Endothelial cell of umbilical vein (primary cell): ENCODE measurements around the gene ORAI3. TPM values are rescaled to one million over a fixed set of nuclear protein-coding genes. Genes with fewer than 3 reads are reported as not detected.

Experiments
- BruUV-seq: library from RNA; stranded (reverse); fragments of 400-500 nt; replicated peaks from 2 replicates; lab custom pipeline; 2021; lab: Mats Ljungman, UMichigan
- CTCF ChIA-PET: fragments of 300-600, 350-600 bp; sonication (Branson Sonifier 250); formaldehyde crosslinking; loops from one replicate; lab custom pipeline; 2021; ENCODE audit warnings: antibody characterized with exemption, inconsistent platforms; lab: Charles Lee
- POLR2A ChIA-PET: fragments of 300-600, 350-600 bp; sonication (Branson Sonifier 250); formaldehyde crosslinking; loops from one replicate; lab custom pipeline; 2021; ENCODE audit warnings: antibody characterized with exemption, inconsistent platforms; lab: Charles Lee
- DNase-seq: peaks from one replicate; pipeline ENCODE4 v3.0.0-alpha.2; 2011; ENCODE audit warnings: low read depth, low spot score
- FAIRE-seq: peaks from 2 replicates; lab custom pipeline; 2011; peaks lifted over from hg19 to GRCh38; lab: Jason Lieb, UNC
- H2AFZ ChIP-seq: 2 replicates; pipeline ENCODE4 v1.6.0; 2012; ENCODE audit warnings: low read depth, low read length, control low read depth, inconsistent platforms
- H3K27ac ChIP-seq: 2 replicates; pipeline ENCODE4 v1.5.1; 2011; ENCODE audit warnings: low read depth, mild to moderate bottlenecking, control low read depth, low read length, moderate library complexity; ENCODE audit not compliant: insufficient read depth
- H3K27me3 ChIP-seq, 2 experiments: 2 replicates each; pipeline versions ENCODE4 v1.6.0 to v1.6.1; 2011; ENCODE audit warnings: low read length in 2 of 2, mixed read lengths in 1 of 2; ENCODE audit not compliant: control insufficient read depth in 2 of 2, insufficient read depth in 2 of 2
- H3K36me3 ChIP-seq, 2 experiments: 2 replicates in 1 of 2; 3 replicates in 1 of 2; pipeline ENCODE4 v1.5.1; 2011; ENCODE audit warnings: low read length in 2 of 2, mild to moderate bottlenecking in 1 of 2, moderate library complexity in 1 of 2; ENCODE audit not compliant: control insufficient read depth in 2 of 2, insufficient read depth in 2 of 2; ENCODE audit errors: extremely low read depth in 1 of 2
- H3K4me1 ChIP-seq: 3 replicates; pipeline ENCODE4 v1.5.1; 2011; ENCODE audit warnings: mild to moderate bottlenecking, low read length; ENCODE audit not compliant: control insufficient read depth, insufficient read depth; ENCODE audit errors: extremely low read depth
- H3K4me2 ChIP-seq: 2 replicates; pipeline ENCODE4 v1.6.1; 2011; ENCODE audit warnings: low read length, control low read depth, mixed read lengths; ENCODE audit not compliant: insufficient read depth
- H3K4me3 ChIP-seq, 3 experiments: fragments of 200-600 bp in 1 of 3; sonication (generic), shearing (Covaris generic) in 1 of 3; replicated peaks in 1 of 3; 2 replicates each; pipeline ENCODE4 v1.5.1; 2011 to 2016; ENCODE audit warnings: control low read depth in 3 of 3, low read length in 3 of 3, mild to moderate bottlenecking in 2 of 3, inconsistent platforms in 1 of 3, low read depth in 1 of 3, moderate library complexity in 1 of 3; ENCODE audit not compliant: insufficient read depth in 1 of 3
- H3K79me2 ChIP-seq: 2 replicates; pipeline ENCODE4 v1.6.0; 2012; ENCODE audit warnings: low read length, inconsistent platforms; ENCODE audit not compliant: control insufficient read depth, insufficient read depth
- H3K9ac ChIP-seq: replicated peaks from 2 replicates; pipeline ENCODE3; 2011; ENCODE audit warnings: low read length, control low read depth; ENCODE audit not compliant: insufficient read depth; ENCODE audit errors: extremely low read depth
- H3K9me1 ChIP-seq: replicated peaks from 3 replicates; pipeline ENCODE4 v1.6.0; 2011; ENCODE audit warnings: mild to moderate bottlenecking, low read length; ENCODE audit not compliant: control insufficient read depth, insufficient read depth; ENCODE audit errors: extremely low read depth
- H3K9me3 ChIP-seq: replicated peaks from 2 replicates; pipeline ENCODE4 v1.5.1; 2012; ENCODE audit warnings: low read length, inconsistent platforms; ENCODE audit not compliant: control insufficient read depth, insufficient read depth
- H4K20me1 ChIP-seq: replicated peaks from 2 replicates; pipeline ENCODE3; 2011; ENCODE audit warnings: mild to moderate bottlenecking, low read length; ENCODE audit not compliant: control insufficient read depth, insufficient read depth; ENCODE audit errors: extremely low read depth
- EZH2 ChIP-seq: IDR thresholded peaks from 2 replicates; pipeline ENCODE4 v1.6.1; 2012; ENCODE audit warnings: borderline replicate concordance, low read depth, mild to moderate bottlenecking, moderate library complexity, low read length, inconsistent platforms; ENCODE audit not compliant: severe bottlenecking
- FOS ChIP-seq: IDR thresholded peaks from 2 replicates; pipeline ENCODE4 v1.6.1; 2011; ENCODE audit warnings: mild to moderate bottlenecking, low read length, moderate library complexity, borderline replicate concordance; ENCODE audit not compliant: insufficient read depth
- GATA2 ChIP-seq: IDR thresholded peaks from 2 replicates; pipeline ENCODE4 v1.7.0; 2011; ENCODE audit warnings: low read depth, mild to moderate bottlenecking, moderate library complexity, mixed read lengths, low read length; ENCODE audit not compliant: insufficient read length, insufficient read depth
- JUN ChIP-seq: IDR thresholded peaks from 2 replicates; pipeline ENCODE4 v1.6.1; 2011; ENCODE audit warnings: borderline replicate concordance, low read depth; ENCODE audit not compliant: insufficient read length, insufficient read depth
- MYC ChIP-seq: IDR thresholded peaks from one replicate; pipeline ENCODE4 v1.6.1; 2011; ENCODE audit warnings: mild to moderate bottlenecking, low read depth, low read length
- POLR2A ChIP-seq: IDR thresholded peaks from 2 replicates; pipeline ENCODE4 v1.6.1; 2012; ENCODE audit warnings: low read depth, mild to moderate bottlenecking, control low read depth, low read length
- POLR2AphosphoS5 ChIP-seq: IDR thresholded peaks from 2 replicates; pipeline ENCODE4 v1.6.1; 2012; ENCODE audit warnings: low read depth, mild to moderate bottlenecking, control low read depth, low read length, moderate library complexity; ENCODE audit not compliant: insufficient read depth
- dilution Hi-C: fragments of 300-500 bp; cut with MboI; formaldehyde crosslinking; loops from one replicate; pipeline ENCODE4 v1.15.0; 2019; ENCODE audit warnings: low sequenced_read_pairs; ENCODE audit not compliant: extremely low pct_ligation_motif_present
- intact Hi-C: fragments of 100-400 bp; cut with micrococcal nuclease; formaldehyde crosslinking; loops from one replicate; pipeline ENCODE4 v1.10.0; 2022
- polyA plus RNA-seq, 4 experiments: library from polyadenylated mRNA; depleted of rRNA in 3 of 4; stranded (reverse) in 3 of 4; unstranded in 1 of 4; fragments of >200 nt; gene quantifications; 2 replicates each; pipeline versions ENCODE4 v1.2.1 to v1.2.3, GENCODE V29; 2011 to 2012; ENCODE audit warnings: missing spikeins in 1 of 4
- total RNA-seq: library from RNA; stranded (reverse); gene quantifications from 2 replicates; pipeline ENCODE4 v1.2.3, GENCODE V29; 2021
- TF ChIP-seq, protein P1 (sequence below): IDR thresholded peaks from 2 replicates; pipeline ENCODE4 v1.6.1; 2011; ENCODE audit not compliant: insufficient read depth, insufficient read length
- TF ChIP-seq, protein P2 (sequence below), 2 donors: IDR thresholded peaks; 1 replicate in 1 of 2; 2 replicates in 1 of 2; pipeline ENCODE4 v1.5.1; 2011; ENCODE audit warnings: low read length in 2 of 2, mild to moderate bottlenecking in 2 of 2, moderate library complexity in 2 of 2, control low read depth in 1 of 2, inconsistent platforms in 1 of 2, low read depth in 1 of 2; ENCODE audit not compliant: insufficient read depth in 1 of 2; ENCODE audit errors: extremely low read depth in 1 of 2

Gene ORAI3
- total and polyA plus RNA-seq, 2 donors (not counting 3 experiments of a cell fraction or from before 2014, with no cell fraction given): 17.6 to 25.4 TPM

DNA sequence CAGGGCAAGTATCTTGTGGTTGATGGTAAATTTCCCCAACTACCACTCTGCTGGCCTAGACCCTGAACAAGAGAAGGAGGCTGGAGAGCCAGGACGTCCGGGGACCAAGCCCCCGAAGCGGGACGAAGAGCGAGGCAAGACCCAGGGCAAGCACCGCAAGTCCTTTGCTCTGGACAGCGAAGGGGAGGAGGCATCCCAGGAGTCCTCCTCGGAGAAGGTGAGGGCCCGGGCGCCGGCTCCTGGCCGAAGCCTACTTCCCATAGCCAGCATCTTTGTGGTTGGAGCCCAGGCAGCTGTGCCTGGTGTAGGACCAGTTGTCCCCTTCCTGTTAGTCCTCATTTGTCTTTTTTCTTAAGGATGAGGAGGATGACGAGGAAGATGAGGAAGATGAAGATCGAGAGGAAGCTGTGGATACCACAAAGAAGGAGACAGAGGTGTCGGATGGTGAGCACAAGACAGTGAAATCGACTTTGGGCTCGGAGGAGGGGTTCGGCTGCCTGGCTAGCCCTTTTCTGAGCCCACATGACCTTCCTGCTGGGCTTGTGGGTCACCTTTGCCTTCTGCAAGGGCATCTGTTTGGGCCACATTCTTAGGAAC is 20.5 kb downstream of the ORAI3 start:
- dilution Hi-C loops: no loop called here
- POLR2A ChIA-PET: interaction anchor here (0.7 kb wide), 1 partner anchor 178 kb away, joined by 4 read pairs; no protein-coding TSS in a partner anchor
- FAIRE-seq: no peak
- Histone ChIP-seq H3K4me3 (no peak overlapping the region), H3K27ac (no peak overlapping the region), H3K4me2 (no peak overlapping the region), H3K27me3 (no peaks in the 10 kb centered on the region), H3K4me1 (no peaks in the 10 kb centered on the region), H4K20me1 (no peaks in the 10 kb centered on the region), H2AFZ (no peak overlapping the region), H3K9ac (no peak overlapping the region), H3K36me3 (peaks cover 27 to 59% of the 10 kb centered on the region in 2 experiments), H3K79me2 (no peaks in the 10 kb centered on the region), H3K9me3 (no peaks in the 10 kb centered on the region), H3K9me1 (no peaks in the 10 kb centered on the region)
- BruUV-seq: no TSS peak
- TF ChIP-seq MYC (no peak), EZH2 (no peak), POLR2A (no peak), POLR2AphosphoS5 (no peak), FOS (no peak), GATA2 (no peak), JUN (no peak)
- TF ChIP-seq, protein P1, sequence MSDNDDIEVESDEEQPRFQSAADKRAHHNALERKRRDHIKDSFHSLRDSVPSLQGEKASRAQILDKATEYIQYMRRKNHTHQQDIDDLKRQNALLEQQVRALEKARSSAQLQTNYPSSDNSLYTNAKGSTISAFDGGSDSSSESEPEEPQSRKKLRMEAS: no peak
- TF ChIP-seq, protein P2, sequence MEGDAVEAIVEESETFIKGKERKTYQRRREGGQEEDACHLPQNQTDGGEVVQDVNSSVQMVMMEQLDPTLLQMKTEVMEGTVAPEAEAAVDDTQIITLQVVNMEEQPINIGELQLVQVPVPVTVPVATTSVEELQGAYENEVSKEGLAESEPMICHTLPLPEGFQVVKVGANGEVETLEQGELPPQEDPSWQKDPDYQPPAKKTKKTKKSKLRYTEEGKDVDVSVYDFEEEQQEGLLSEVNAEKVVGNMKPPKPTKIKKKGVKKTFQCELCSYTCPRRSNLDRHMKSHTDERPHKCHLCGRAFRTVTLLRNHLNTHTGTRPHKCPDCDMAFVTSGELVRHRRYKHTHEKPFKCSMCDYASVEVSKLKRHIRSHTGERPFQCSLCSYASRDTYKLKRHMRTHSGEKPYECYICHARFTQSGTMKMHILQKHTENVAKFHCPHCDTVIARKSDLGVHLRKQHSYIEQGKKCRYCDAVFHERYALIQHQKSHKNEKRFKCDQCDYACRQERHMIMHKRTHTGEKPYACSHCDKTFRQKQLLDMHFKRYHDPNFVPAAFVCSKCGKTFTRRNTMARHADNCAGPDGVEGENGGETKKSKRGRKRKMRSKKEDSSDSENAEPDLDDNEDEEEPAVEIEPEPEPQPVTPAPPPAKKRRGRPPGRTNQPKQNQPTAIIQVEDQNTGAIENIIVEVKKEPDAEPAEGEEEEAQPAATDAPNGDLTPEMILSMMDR (IDR thresholded peaks at IDR 0.05; ENCODE audit: extremely low read depth in 1 of 2, insufficient read depth in 1 of 2, low read depth in 1 of 2, low read length in 2 of 2): no peak
- CTCF ChIA-PET: interaction anchor here (1.8 kb wide), 1 partner anchor 16 kb away, joined by 5 read pairs; the partner anchor contains the start of gene HSD3B7
- no peak for DNase-seq
- intact Hi-C loops: no loop called here
